HUES48 (cell line): ENCODE results near the gene TSPAN8.

Experiments used
- H3K27ac ChIP-seq: one replicate; pipeline ENCODE4 v1.7.0; 2013; ENCODE audit warnings: low read depth, low read length, inconsistent platforms
- H3K27me3 ChIP-seq: 2 replicates; pipeline ENCODE4 v1.6.1; 2013; ENCODE audit warnings: mild to moderate bottlenecking, low read length; ENCODE audit not compliant: control insufficient read depth, insufficient read depth
- H3K36me3 ChIP-seq: 2 replicates; pipeline ENCODE4 v1.6.1; 2013; ENCODE audit warnings: low read length; ENCODE audit not compliant: control insufficient read depth, insufficient read depth
- H3K4me1 ChIP-seq: 2 replicates; pipeline ENCODE4 v1.6.1; 2013; ENCODE audit warnings: mild to moderate bottlenecking, low read length; ENCODE audit not compliant: control insufficient read depth, insufficient read depth
- H3K4me3 ChIP-seq: 2 replicates; pipeline ENCODE4 v1.5.1; 2013; ENCODE audit warnings: mild to moderate bottlenecking, low read depth, low read length
- H3K9ac ChIP-seq: 2 replicates; pipeline ENCODE4 v1.6.1; 2013; ENCODE audit warnings: mild to moderate bottlenecking, low read depth, low read length, moderate library complexity
- H3K9me3 ChIP-seq: 2 replicates; pipeline ENCODE4 v1.6.1; 2013; ENCODE audit warnings: low read length; ENCODE audit not compliant: control insufficient read depth, insufficient read depth

TSPAN8 gene

GRCh38 chr12:71157601-71158233 lies at the start of gene TSPAN8:
TSS of gene TSPAN8 (minus strand) at chr12:71157999. CDS start at chr12:71157678, 321 bp downstream.
- H3K4me3 ChIP-seq = no peak within 1 kb of the TSS
- peaks cover 6% of the 10 kb centered on the region; the same call in 1 of the 2 replicates for H3K4me1 ChIP-seq
- H3K9ac ChIP-seq = no peak within 1 kb of the TSS
- H3K36me3 ChIP-seq = no peaks in the 10 kb centered on the region
- H3K9me3 ChIP-seq = no peaks in the 10 kb centered on the region
- no peak within 1 kb of the TSS for H3K27ac ChIP-seq
- H3K27me3 ChIP-seq = no peaks in the 10 kb centered on the region

DNA sequence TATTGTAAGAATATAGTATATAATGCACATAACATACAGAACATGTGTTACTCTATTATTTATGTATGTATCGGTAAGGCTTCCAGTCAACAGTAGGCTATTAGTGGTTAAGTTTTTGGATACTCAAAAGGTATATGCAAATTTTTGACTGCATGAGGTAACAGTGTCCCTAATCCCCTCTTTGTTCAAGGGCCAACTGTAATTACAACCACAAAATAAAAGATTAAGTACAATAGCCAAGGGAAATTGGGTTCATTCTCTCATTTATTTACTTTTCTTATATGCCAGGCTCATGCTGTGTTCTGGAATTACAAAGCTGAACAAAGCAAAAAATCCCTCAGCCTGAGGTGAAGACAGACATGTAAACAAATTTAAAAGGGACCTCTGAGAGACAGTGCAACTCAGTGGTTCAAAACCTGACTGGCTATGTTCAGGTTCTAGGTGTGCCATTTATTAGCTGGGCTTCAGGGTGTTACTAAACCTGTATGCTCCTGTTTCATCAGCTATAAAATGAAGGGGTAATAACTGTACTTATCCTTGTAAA lies 43.4 kb upstream of the TSPAN8 start:
- peaks cover 13% of the 10 kb centered on the region for H3K4me1 ChIP-seq
- no peaks in the 10 kb centered on the region for H3K27me3 ChIP-seq
- H3K4me3 ChIP-seq = no peak overlapping the region; the same call in 1 of the 2 replicates
- peak overlapping the region; percentile 75 for H3K27ac ChIP-seq
- no peaks in the 10 kb centered on the region for H3K36me3 ChIP-seq
- H3K9ac ChIP-seq = no peak overlapping the region
- peaks cover 24% of the 10 kb centered on the region for H3K9me3 ChIP-seq

- Histone ChIP-seq H3K36me3 (no peaks in the 10 kb centered on the region), H3K27ac (peak overlapping the region; percentile 57), H3K4me3 (no peak overlapping the region)
Observed at GRCh38 chr12:71200706-71201105, 42.9 kb upstream of the TSPAN8 start.

DNA sequence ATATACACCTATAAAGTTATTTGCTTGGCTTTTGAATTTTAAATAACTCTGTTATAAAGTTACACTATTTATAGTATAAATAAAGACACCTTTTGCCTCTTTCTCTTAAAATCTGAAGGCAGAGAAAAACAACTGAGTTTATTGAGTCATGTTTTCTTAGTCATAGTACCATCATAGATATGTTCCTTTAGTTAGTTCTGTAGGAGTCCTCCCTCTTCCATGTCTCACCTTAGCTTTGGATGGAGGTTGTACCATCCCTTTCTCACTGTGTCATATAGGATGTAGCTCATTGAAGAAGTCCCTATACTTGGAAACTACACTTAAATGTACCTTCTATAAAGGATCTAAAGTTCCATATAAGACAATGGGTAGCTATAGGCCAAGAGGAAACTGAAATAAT lies 39.7 kb upstream of the TSPAN8 start:
- no peaks in the 10 kb centered on the region for H3K36me3 ChIP-seq
- H3K27ac ChIP-seq = no peak overlapping the region
- H3K27me3 ChIP-seq = no peaks in the 10 kb centered on the region
- H3K4me3 ChIP-seq = no peak overlapping the region
- H3K9me3 ChIP-seq = no peaks in the 10 kb centered on the region
- H3K9ac ChIP-seq = no peak overlapping the region
- peaks cover 48% of the 10 kb centered on the region for H3K4me1 ChIP-seq

More at GRCh38 chr12:71200706-71201105, 42.9 kb upstream of the TSPAN8 start:
- H3K4me1 ChIP-seq = peaks cover 18% of the 10 kb centered on the region
- H3K27me3 ChIP-seq = no peaks in the 10 kb centered on the region
- no peak overlapping the region for H3K9ac ChIP-seq
- peaks cover 21% of the 10 kb centered on the region for H3K9me3 ChIP-seq

DNA sequence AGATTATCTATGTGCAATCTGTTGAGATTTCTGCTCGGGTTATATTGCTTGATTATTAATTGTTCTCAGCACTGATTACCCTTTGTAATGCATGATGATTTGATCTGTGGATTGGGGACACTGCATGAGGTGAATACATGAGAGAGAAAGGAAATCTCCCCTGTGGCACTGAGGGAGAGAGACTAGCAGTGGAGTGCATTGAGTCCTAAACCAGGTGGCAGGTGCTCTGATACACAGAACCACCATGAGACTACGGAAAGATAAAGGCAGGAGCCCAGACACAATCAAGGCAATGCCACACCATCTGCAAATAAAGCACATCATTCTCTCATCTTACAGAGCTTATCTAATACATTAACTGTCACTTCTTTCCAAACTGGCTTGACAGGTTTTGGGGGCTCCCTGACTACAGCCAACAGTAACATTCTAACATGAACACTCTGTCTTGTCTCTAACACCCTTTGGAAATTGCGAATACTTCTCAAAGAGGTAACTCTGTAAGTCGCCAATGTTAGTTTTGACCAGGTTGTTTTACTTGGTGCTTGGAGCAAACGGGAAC lies 37.6 kb upstream of the TSPAN8 start:
- Histone ChIP-seq H3K27me3 (no peaks in the 10 kb centered on the region), H3K9me3 (no peaks in the 10 kb centered on the region), H3K27ac (peak overlapping the region; percentile 9), H3K36me3 (no peaks in the 10 kb centered on the region), H3K4me3 (no peak overlapping the region), H3K4me1 (peaks cover 49% of the 10 kb centered on the region), H3K9ac (no peak overlapping the region)

DNA sequence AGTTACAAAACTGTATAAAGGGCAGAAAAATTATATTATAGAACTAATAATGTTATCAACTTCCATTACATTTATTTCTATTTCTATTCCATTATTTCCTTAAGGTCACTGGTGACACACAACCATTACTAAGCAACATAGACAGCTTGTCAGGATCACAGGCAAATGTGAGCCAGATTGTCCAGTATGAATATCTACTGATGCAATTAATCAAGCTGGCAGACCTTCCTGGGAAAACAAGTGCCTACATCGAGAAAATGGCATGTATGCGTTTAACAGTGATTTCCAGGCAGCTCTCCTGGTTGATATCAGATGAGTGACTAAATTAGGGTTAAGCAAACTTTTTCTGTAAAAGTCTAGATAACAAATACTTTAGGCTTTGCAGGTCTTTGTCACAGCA lies 36.9 kb upstream of the TSPAN8 start:
- Histone ChIP-seq H3K36me3 (no peaks in the 10 kb centered on the region), H3K4me3 (no peak overlapping the region), H3K27ac (peak overlapping the region; percentile 9), H3K4me1 (peaks cover 49% of the 10 kb centered on the region), H3K9me3 (no peaks in the 10 kb centered on the region), H3K9ac (no peak overlapping the region), H3K27me3 (no peaks in the 10 kb centered on the region)

GRCh38 chr12:71193041-71193440 lies 35.2 kb upstream of the TSPAN8 start:
- Histone ChIP-seq H3K27ac (no peak overlapping the region), H3K9ac (no peak overlapping the region), H3K27me3 (no peaks in the 10 kb centered on the region), H3K4me1 (peaks cover 49% of the 10 kb centered on the region), H3K9me3 (no peaks in the 10 kb centered on the region), H3K36me3 (no peaks in the 10 kb centered on the region), H3K4me3 (no peak overlapping the region)

DNA sequence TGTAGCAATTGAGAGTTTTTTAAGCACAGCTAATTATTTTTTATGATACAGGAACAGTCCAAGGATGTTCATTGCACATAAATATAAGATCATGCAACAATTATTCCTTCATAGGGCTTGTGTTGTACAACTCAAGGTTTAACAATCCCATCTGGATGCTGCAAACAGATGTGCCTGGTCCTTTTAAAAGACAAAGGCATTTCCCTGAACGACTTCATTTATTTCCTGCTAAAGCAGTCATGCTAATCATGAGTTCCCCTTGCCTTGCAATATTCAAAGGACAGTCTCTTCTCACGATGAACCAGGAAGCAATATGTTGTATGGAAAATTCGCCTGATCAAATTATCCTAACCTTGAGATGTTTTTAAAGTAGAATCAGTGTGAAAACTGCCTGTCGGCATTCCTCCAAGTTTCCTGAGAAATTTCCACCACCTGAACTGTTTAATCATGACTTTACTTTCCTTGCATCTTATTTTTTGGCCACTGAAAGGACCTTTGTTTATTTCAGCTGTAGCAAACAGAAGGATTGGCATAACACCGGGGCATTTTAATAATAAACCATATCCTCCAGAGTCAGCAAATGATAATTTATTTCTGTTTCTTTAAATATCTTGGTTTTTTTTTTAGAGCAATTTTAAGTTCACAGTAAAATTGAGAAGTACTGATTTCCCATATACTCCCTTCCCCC lies 33.9 kb upstream of the TSPAN8 start:
- H3K9ac ChIP-seq = no peak overlapping the region
- H3K4me3 ChIP-seq = no peak overlapping the region
- peaks cover 49% of the 10 kb centered on the region for H3K4me1 ChIP-seq

GRCh38 chr12:71190822-71191221 lies 33.0 kb upstream of the TSPAN8 start:
- Histone ChIP-seq H3K9me3 (no peaks in the 10 kb centered on the region), H3K4me3 (no peak overlapping the region), H3K27ac (no peak overlapping the region), H3K4me1 (peaks cover 44% of the 10 kb centered on the region), H3K36me3 (no peaks in the 10 kb centered on the region), H3K27me3 (no peaks in the 10 kb centered on the region), H3K9ac (no peak overlapping the region)

More for the DNA sequence above, 33.9 kb upstream of the TSPAN8 start:
- H3K27ac ChIP-seq = no peak overlapping the region
- no peaks in the 10 kb centered on the region for H3K9me3 ChIP-seq
- no peaks in the 10 kb centered on the region for H3K27me3 ChIP-seq
- no peaks in the 10 kb centered on the region for H3K36me3 ChIP-seq

DNA sequence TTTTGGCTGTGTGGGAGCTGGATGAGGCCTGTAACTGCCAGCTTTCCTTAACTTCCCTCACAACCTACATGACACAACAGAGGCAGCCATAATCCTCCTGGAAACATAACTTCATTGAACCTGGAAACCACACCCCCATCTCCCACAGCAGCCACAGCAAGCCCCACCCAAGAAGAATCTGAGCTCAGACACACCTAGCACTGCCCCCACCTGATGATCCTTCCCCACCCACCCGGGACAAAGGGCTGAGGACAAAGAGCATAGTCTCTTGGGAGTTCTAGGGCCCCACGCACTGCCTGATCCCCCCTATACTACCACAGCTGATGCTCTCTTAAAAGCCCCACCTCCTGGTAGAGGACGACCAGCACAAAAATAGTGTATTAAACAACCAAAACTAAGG lies 29.6 kb upstream of the TSPAN8 start:
- Histone ChIP-seq H3K36me3 (no peaks in the 10 kb centered on the region), H3K4me3 (no peak overlapping the region)

More for the DNA sequence above, 29.6 kb upstream of the TSPAN8 start:
- no peak overlapping the region for H3K9ac ChIP-seq
- H3K27ac ChIP-seq = no peak overlapping the region
- no peaks in the 10 kb centered on the region for H3K27me3 ChIP-seq
- H3K4me1 ChIP-seq = peaks cover 12% of the 10 kb centered on the region
- no peaks in the 10 kb centered on the region for H3K9me3 ChIP-seq
